ENCODE data around the gene TRIM54.

DNA sequence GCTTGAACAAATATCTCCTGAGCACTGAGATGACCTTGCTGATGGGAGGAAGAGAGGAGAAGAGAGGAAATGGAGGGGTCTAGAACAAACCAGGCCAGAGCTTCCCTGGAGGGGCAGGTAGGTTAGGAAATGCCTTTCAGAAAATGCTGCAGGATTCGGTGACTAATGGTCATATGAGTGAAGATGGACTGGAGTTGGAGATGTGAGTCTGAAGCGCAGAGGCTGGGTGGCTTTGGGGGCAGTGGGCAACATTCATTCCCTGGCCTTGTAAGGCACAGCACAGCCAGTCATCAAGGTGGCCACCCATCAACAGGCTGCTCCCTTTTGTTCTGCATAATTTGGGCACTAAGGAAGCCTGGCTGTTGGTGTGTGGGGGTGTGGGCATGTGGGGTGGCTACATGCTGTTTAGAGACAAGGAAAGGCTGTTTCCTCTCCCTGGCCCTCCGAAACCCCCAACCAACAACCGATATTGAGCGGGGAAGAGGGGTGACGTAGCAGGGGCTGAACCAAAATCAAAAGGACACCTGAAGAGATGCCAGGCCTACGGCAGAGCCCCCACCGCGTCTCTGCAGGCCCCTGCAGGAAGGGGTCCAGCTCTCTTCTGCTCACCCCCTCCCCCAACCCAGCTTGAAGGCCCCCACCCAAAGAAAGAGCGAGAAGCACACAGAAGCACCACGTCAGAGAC is 20.8 kb upstream of the TRIM54 start:
- TF ChIP-seq, protein P1, sequence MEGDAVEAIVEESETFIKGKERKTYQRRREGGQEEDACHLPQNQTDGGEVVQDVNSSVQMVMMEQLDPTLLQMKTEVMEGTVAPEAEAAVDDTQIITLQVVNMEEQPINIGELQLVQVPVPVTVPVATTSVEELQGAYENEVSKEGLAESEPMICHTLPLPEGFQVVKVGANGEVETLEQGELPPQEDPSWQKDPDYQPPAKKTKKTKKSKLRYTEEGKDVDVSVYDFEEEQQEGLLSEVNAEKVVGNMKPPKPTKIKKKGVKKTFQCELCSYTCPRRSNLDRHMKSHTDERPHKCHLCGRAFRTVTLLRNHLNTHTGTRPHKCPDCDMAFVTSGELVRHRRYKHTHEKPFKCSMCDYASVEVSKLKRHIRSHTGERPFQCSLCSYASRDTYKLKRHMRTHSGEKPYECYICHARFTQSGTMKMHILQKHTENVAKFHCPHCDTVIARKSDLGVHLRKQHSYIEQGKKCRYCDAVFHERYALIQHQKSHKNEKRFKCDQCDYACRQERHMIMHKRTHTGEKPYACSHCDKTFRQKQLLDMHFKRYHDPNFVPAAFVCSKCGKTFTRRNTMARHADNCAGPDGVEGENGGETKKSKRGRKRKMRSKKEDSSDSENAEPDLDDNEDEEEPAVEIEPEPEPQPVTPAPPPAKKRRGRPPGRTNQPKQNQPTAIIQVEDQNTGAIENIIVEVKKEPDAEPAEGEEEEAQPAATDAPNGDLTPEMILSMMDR (conservative IDR thresholded peaks at IDR 0.05; ENCODE audit: low read length), result no peak
- TF ChIP-seq EZH2phosphoT487 (IDR thresholded peaks at IDR 0.05; ENCODE audit: borderline replicate concordance), result no peak
